TTC549 (cell line): ENCODE results near the gene P2RX4.
"Not testable (repeated sequence)": the region's sequence is repeated elsewhere in the genome, so short reads cannot be mapped to it uniquely, and the experiment has no call there.

Experiments used
- FAIRE-seq: peaks from 2 replicates; lab custom pipeline; 2012; peaks lifted over from hg19 to GRCh38; lab: Jason Lieb, UNC

P2RX4 gene

DNA sequence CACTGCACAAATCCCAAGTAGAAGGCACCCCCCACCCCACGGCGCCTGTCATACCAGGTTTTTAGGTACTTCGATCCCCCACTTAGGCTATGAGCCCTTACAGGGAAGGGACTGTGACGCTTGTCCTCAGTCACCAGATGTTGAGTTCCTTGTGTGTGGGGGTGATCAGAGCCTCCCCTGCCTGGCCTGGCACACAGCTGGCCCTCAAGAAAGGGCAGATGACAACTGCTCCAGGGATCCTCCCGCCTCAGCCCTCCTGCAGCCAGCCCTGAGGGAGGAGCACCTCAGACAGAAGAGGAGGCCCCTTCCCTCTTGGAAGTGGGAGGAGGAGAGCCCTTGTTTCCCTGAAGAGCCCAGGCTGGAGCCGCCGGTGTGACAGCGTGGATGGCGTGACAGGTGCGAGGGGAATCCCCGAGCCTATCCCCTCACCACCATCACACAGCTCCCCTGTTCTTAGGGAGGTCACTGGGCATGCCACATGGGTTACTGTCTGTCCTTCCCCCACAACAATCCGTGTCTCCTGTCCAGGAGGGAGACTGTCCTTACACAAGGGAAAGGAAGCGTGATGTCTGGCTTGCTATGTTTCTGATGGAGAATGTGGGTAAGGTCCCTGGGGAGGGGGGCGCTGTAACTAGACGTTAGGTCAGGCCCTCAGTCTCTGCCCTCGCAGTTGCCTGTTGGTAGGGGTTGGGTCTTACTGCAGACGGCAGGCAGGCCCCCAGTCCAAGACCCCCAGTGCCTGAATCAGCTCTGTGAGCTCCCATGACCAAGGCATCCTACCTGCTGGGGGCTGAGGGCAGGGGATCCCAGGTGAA lies 31.4 kb downstream of the P2RX4 start:
- no peak for FAIRE-seq

DNA sequence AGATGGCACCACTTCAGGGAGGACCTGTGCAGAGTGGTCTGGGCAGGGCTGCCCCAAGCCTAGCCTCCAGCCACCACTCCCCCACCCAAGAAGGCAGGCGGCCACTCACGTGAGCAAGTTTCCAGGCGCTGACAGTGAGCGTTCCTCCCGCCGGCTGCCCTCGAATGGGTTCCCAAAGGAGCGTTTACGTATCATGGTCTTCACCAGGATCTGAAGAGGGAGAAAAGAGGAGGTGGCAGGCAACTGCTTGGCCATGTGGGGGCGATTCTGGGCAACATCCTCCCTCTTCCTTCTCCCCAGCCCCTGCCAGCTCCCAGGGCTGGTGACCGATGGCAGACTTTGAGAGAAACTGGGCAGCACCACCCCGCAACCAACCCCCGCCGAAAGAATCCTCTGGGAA lies 35.1 kb downstream of the P2RX4 start:
- no peak for FAIRE-seq

DNA sequence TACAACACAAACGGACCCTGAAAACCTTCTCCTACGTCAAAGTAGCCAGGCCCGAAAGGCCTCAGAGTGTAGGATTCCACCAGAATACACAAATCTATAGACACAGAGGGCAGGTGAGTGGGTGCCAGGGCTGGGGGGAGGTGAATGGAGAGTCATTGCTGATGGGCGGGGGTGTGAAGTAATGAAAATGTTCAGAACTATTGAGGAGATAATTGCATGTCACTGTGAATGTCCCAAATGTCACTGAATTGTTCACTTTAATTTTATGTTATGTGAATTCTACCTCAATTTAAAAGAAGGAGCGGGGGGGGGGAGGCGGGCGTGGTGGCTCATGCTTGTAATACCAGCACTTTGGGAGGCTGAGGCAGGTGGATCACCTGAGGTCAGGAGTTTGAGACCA lies 36.0 kb downstream of the P2RX4 start:
- no peak for FAIRE-seq

DNA sequence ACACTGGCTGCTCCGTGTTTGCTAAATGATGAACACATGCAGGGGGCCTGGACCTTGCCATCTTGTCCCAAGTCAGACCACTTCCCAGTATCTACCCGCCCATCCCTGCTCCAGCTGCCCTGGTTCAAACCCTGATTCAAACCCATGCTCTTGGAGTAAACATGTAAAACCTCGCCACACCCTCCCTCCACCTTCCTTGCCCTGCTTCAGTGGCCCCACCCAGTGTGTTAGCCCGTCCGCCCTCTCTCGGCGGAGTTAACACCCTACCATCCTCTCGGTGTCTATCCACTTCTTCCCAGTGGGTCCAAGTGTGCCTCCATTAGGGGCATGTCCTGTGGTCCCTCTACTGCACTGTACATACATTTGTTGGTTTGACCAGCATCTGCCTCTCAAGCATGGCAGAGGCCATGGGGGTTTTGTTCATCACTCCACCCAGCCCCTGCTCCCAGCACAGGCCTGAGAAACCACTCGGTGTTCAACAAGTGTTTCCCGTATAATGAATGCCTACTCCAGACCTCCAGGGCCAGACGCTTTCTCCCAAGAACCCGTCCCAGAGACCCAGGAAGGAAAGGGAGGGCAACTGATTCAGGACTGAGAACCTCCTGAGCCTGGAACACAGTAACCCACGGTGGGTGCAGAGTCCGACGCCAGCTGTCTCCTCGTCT lies 37.1 kb downstream of the P2RX4 start:
- FAIRE-seq: no peak

DNA sequence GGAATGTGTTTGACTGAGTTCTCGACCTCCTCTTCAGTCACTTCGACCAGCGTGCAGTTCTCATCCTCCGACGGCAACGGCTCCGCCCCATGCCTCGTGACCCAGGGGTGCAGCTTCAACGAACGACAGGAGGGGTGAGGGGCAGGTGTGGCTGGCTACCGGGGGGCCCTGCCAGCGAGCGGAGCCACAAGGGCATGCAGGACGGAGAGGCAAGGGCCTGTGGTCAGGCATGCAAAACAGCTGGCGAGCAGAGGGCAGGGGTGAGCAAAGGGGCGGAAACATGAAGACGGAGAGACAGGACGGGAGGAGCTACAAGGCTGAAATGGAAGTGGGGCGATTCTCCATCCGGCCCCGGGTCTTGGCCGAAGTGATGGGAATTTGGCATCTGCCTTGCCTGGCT lies 38.7 kb downstream of the P2RX4 start:
- FAIRE-seq: no peak

DNA sequence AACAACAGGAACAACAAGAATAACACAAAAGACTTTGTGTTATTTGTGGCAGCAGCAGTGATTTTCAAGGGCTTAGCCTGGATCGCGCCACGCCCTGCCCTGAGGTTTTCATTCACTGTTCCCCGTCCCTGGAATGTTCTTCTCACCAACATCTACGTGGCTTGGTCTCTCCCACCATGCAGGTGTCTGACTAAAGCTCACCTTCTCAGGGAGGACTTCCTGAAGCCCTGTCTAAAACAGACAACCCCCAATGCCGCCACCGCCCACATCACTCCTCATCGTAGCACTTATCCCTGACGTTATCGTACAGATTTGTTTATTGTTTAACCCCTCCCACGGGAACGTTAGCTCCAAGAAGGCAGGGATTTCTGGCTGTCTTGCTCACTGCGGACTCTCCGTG lies 40.4 kb downstream of the P2RX4 start:
- no peak for FAIRE-seq

DNA sequence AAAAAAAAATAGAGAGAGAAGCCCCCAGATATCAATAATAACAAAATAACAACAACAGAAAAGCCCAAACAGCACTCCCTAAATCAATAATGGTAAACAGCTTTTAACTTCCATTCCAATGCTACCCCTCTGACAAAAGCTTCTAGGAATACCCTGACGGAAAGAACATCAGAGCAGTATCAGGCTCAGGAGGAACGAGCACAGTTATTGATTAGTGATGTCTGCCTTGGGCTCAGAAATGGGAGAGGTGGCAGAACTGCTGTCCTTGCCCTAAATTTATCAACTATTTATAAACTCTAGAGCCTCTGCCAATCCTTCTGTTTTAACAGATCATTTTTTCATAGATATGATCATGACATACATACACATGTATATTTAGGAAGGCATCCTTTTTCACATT lies 41.9 kb downstream of the P2RX4 start:
- no peak for FAIRE-seq

DNA sequence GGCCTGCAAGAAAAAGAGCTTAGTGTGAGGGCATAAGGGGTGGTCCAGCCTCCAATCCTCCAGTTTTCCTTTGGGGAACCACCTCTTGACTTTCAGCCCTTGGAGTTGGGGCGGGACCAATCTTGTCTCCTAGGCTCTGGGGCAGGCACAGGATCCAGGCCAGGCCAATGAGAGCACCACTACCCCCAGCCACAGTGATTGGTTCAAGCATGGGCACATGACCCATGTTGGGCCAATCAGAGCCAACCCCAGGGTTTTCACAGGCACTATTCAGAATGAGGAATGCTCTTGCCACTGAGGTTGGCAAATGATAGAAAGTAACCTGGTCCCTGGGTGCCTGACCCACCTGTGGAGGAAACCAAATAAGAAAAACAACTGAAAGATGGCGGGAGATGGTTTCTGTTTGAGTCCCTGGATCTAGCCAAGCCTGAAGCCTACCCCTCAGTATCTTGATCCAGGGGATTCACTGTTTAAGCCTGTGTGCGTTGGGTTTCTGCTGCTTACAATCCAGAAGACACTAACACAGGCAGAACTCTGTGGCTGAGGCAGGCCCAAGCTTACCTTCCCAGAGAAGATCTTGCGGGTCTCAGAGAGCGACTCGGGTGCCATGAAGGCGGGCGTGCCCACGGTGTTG lies 42.9 kb downstream of the P2RX4 start:
- FAIRE-seq: no peak

DNA sequence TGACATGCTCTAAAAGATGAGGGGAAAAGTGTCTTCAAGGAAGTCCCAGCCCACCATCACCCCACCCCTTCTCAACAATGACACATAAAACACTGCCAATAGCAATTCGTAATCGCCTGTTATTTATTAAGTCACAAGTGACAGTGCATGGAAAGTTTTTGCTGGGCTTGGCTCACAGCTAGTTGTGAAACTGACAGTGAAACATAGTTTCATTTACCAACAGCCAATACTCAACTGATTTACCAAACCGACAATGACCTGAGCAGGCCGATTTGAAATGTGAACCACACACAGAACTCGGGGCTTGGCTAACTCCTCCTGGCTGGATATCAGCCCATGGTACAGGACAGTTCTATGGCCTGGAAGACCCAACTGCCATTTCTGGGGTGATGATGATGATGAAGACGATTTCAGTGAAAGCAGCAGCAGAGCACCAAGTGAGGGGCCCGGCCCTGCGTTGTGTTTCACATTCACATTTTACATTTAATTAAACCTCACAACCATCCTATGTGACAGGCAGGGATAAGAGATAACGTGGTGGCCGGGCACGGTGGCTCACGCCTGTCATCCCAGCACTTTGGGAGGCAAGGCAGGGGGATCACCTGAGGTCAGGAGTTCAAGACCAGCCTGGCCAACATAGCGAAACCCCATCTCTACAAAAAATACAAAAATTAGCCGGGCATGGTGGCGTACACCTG lies 43.9 kb downstream of the P2RX4 start:
- no peak for FAIRE-seq

DNA sequence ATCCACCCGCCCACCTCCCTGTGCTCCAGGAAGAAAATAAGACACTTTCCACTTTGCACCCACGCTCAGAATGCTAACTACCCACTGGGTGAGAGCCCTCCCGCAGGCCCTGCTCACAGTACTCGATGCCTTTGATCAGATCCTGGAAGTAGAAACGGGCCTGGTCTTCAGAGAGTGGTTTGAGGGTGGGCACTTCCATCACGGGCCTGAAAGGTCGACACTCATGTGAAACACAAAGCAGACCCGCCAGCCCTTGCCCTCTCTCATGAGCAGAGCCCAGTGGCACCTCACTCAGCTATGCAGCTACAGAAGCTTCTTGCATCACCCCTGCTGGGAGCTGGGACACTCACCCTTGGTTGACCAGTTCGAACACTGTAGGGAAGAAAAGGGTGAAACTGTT lies 45.5 kb downstream of the P2RX4 start:
- FAIRE-seq: no peak

DNA sequence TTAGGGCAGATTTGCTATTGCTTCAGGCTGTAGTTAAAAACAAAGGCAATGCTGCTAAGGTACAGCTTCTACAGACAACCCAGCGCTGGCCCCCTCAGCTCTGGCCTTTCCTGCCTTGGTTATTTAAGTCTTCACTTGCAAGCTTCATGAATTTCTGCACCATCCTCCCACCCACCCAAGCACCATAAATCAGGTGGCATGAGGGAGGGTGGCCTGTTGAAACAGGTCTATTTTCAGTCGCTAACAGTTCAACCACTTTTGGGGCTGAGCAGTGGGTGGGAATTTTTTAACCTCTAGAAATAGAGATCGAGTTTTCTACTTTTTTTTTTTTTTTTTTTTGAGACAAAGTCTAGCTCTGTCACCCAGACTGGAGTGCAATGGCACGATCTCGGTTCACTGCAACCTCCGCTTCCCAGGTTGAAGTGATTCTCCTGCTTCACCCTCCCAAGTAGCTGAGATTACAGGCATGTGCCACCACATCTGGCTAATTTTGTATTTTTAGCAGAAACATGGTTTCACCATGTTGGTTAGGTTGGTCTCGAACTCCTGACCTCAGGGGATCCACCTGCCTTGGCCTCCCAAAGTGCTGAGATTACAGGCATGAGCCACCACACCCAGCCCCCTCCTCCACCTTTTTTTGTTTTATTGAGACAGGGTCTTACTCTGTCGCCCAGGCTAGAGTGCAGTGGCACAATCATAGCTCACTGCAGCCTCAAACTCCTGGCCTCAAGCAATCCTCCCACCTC lies 47.9 kb downstream of the P2RX4 start:
- not testable (repeated sequence) for FAIRE-seq

DNA sequence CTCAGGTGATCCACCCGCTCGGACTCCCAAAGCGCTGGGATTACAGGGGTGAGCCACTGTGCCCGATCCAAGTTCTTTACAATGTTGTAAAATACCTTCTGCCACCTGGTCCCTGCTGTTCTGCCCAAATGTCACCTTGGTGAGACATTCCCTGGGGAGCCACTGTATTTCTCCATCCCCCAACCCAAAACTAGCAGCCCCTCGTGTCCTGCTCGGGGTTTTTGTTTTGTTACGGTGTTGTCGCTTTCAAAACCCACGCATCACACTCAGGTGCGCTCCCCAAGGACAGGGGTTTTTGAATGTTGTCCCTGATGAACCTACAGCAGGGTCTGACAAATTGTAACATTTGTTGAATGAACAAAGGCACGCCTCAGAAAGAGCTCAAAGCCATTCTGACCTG lies 49.1 kb downstream of the P2RX4 start:
- FAIRE-seq: no peak

DNA sequence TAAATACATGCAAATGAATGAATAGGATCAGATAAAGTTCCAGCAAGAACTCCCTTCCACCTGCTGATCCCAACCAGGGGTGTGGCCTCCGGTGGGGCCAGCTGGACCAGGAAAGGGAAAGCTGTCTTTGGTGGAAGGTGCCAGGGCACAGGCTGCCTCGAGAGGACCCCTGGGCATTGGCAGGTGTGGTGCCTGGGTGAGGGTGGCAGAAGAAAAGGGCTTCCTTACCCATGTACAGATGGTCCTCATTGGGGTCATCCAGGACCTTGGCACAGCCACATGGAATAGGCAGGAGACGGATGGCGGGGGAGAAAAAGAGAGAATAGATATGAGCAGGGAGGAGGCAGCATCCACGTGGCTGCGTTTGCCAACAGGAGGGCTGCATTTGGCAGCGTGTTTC lies 50.2 kb downstream of the P2RX4 start:
- no peak for FAIRE-seq

DNA sequence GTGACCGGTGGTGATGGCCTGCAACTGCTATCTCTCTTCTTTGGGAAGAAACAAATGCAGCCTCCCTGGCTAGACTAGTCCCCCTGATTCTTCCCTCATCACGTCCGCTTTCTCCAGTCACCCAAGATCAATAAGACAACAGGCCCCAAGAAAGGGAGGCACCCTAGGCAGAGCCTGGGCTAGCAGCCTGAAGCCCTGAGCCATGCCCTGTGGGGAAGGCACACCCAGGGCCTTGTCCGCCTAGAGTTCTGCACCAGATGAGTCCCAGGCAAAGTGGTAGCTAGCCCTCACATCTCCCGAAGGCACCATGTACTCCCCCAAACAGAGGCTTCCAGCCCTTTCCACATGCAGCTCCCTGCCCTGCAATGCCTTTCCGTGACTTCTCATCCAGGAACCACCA lies 51.5 kb downstream of the P2RX4 start:
- FAIRE-seq: no peak

DNA sequence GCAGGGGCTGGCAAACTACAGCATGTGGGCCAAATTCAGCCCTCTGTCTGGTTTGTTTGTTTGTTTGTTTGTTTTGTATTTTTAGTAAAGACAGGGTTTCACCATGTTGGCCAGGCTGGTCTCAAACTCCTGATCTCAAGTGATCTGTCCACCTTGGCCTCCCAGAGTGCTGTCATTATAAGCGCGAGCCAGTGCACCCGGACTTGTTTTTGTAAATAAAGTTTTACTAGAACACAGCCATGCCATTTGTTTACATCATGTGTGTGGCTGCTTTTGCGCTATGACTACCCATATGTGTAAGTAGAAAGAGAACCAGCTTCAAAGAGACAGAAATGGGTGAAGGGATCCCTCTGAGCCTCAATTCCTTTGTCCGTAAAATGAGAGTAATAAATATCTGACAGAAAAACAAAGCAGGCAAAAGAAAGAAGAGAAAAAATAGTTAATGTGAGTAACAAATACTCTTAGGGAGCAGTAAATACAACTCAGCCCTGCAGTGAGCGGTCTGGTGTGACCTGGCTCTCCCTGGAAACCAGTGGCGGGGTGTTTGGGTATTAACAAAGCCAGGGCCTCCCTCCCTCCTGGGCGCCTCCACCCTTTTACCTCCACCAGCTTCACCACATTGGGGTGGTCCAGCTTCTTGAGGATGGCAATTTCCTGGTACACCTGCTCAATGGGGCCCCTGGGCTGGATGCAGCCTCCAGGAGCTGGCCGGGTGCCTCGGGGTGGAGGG lies 53.4 kb downstream of the P2RX4 start:
- no peak for FAIRE-seq

DNA sequence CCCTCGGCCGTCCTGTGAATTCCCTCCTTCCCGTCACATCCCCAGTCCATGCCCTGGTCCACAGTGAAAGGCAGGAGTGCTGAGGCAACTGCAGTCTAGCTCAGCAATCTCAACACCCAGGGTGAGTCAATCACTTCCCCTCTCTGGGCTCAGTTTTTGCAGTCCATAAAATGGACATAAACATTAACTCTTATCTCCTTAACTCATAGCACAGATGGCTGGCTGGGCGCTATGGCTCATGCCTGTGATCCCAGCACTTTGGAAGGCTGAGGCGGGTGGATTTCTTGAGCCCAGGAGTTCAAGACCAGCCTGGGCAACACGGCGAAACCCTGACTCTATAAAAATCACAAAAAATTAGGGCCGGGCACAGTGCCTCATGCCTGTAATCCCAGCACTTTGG lies 54.2 kb downstream of the P2RX4 start:
- no peak for FAIRE-seq

DNA sequence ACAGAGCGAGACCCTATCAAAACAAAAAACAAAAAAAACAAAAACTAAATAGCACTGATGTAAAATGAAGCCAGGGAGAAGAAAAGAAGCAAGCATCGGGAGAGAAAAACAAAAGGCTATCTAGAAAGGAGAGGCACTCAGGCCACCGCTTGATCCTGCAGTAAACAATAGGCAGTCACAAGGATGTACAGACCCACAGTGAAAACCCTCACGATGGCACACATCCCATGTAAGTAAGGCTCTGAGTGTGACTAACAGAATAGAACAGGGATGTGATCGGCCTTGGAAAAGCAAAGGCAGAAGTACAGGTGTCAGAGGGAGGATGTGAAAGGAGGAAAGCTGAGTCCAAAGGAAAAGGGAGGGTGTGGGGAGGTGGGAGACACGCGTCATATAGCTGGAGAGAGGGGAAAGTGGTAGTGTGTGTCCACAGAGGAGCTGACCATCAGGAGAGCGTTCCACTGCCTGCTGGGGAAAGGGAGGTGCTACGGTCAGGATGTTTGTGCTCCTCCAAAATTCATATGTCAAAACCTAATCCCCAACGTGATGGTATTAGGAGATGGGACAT lies 55.1 kb downstream of the P2RX4 start:
- no peak for FAIRE-seq

DNA sequence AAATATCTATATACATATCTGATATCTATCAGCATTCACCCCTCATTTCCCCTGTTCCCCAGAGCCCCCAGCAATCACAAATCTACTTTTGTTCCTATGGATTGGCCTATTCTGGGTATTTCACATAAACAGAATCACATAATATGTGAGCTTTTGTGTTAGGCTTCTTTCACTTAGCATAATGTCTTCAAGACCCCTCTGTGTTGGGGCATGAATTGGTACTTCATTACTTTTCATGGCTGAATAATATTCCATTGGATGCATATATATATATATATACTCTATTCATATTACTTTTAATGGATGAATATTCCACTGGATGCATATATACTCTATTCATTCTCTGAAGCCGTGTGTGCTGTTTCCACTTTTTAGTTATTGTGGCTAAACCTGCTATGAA lies 57.9 kb downstream of the P2RX4 start:
- no peak for FAIRE-seq

DNA sequence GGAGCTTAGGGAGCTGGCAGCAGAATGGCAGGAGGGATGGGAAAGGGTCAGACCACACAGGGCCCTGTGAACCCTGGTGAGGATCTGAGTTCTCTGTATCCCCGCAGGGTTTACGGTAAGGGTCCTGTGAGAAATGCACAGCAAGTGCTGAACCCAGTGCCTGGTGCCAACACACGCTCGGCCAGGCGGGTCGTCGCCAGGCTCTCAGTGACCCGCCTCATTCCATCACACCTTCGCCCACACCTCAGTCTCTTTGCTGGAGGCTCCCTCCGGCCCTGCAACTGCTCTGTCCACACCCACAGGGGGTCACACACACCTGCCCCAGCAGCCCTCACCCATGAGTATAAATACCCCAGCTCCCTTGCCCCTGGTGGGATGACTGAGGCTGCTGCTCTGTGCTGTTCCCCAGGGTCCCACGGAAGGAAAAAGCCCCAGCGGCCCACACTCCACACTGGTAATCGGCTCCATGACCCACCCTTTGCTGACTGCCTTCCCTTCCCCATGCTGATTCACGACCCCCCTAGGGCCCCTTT lies 63.5 kb downstream of the P2RX4 start:
- FAIRE-seq: no peak

DNA sequence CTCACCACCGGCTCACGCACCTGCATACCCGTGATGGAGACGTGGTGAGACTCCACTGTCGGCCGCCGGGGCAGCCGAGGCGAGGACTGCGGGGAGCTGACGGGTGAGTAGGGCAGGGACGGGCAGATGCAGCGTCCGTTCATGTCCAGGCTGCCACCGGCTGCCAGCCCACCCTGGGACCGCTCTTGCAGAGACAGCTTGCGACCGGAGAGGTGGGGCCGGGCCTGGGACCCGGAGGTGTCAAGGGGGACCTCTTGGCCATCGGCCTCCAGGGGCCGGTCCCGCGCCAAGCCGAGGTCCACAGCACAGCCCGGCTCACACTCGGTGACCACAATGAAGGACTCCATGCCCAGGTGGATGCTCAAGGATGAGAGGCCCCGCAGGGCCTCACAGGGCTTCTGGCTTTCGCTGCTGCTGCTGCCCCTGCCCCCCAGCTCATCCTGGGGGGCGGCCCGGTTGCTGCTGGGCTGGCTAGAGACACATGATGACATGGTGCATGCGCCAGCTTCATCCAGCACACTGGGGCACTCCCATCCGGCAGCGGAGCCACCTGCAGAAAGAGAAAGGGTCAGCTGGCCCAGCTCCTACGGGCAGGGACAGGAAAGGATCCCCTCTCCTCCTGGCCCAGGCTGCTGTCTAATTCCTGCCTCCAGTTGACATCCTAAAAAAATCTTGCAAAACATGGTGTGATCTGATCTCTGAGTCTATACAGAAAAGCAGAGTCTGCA lies 64.3 kb downstream of the P2RX4 start:
- no peak for FAIRE-seq
